IPS DF 6.9 (cell line): ENCODE data around the gene C4orf51.
"Not testable (repeated sequence)": the region's sequence is repeated elsewhere in the genome, so short reads cannot be mapped to it uniquely, and the experiment has no call there.

Experiments used
- DNase-seq: peaks from one replicate; pipeline ENCODE4 v3.0.0-alpha.2; 2013; ENCODE audit warnings: low read depth, low spot score
- H3K27ac ChIP-seq: one replicate; pipeline ENCODE4 v1.5.1; 2013; ENCODE audit warnings: low read length, control low read depth
- H3K27me3 ChIP-seq: 2 replicates; pipeline ENCODE4 v1.6.1; 2013; ENCODE audit warnings: mild to moderate bottlenecking, low read length; ENCODE audit not compliant: control insufficient read depth, insufficient read depth
- H3K36me3 ChIP-seq: 2 replicates; pipeline ENCODE4 v1.6.1; 2013; ENCODE audit warnings: low read length; ENCODE audit not compliant: control insufficient read depth, insufficient read depth
- H3K4me1 ChIP-seq: 2 replicates; pipeline ENCODE4 v1.6.1; 2013; ENCODE audit warnings: low read length; ENCODE audit not compliant: control insufficient read depth, insufficient read depth
- H3K4me3 ChIP-seq: 2 replicates; pipeline ENCODE4 v1.5.1; 2013; ENCODE audit warnings: mild to moderate bottlenecking, low read length
- H3K9me3 ChIP-seq: 2 replicates; pipeline ENCODE4 v1.6.1; 2013; ENCODE audit warnings: low read length, inconsistent platforms; ENCODE audit not compliant: control insufficient read depth, insufficient read depth
- WGBS: extraction: QIAGEN DNeasy Blood & Tissue Kit; methylation state at CpG from one replicate; pipeline ENCODE4 v1.1.7; 2013; ENCODE audit warnings: mixed read lengths, missing lambda C conversion rate; ENCODE audit not compliant: insufficient read length, insufficient coverage; 5-methylcytosine and 5-hydroxymethylcytosine counted together

The C4orf51 gene

GRCh38 chr4:145679991-145680455 is at the start of gene C4orf51:
C4orf51 (plus strand) TSS chr4:145680146; CDS start chr4:145680204, 58 bp downstream.
- Histone ChIP-seq H3K4me3 (no peak within 1 kb of the TSS), H3K27ac (no peak within 1 kb of the TSS), H3K4me1 (no peaks in the 10 kb centered on the region), H3K9me3 (no peaks in the 10 kb centered on the region), H3K36me3 (no peaks in the 10 kb centered on the region), H3K27me3 (no peaks in the 10 kb centered on the region)
- DNase-seq: no peak
- no CpG with 5 or more reads among the region's 6 CpGs for WGBS

GRCh38 chr4:145635117-145635516 is 44.8 kb upstream of the C4orf51 start:
- Histone ChIP-seq H3K27me3 (no peaks in the 10 kb centered on the region), H3K36me3 (no peaks in the 10 kb centered on the region), H3K4me1 (no peaks in the 10 kb centered on the region; the same call in 1 of the 2 replicates), H3K9me3 (no peaks in the 10 kb centered on the region), H3K4me3 (no peak overlapping the region), H3K27ac (no peak overlapping the region)
- WGBS: no CpG with 5 or more reads among the region's 1 CpG
- no peak for DNase-seq

GRCh38 chr4:145635630-145636029 is 44.3 kb upstream of the C4orf51 start:
- Histone ChIP-seq H3K9me3 (no peaks in the 10 kb centered on the region), H3K27me3 (no peaks in the 10 kb centered on the region), H3K27ac (no peak overlapping the region), H3K36me3 (no peaks in the 10 kb centered on the region), H3K4me3 (no peak overlapping the region), H3K4me1 (no peaks in the 10 kb centered on the region; the same call in 1 of the 2 replicates)
- DNase-seq: no peak

GRCh38 chr4:145639186-145639698 is 40.7 kb upstream of the C4orf51 start:
- Histone ChIP-seq H3K36me3 (no peaks in the 10 kb centered on the region), H3K4me1 (no peaks in the 10 kb centered on the region; the same call in 1 of the 2 replicates), H3K27me3 (no peaks in the 10 kb centered on the region), H3K27ac (no peak overlapping the region), H3K4me3 (no peak overlapping the region), H3K9me3 (no peaks in the 10 kb centered on the region)
- no peak for DNase-seq
- WGBS: no CpG with 5 or more reads among the region's 6 CpGs

- not testable (repeated sequence) for H3K4me1 ChIP-seq, H3K4me3 ChIP-seq, H3K36me3 ChIP-seq, H3K27me3 ChIP-seq, H3K9me3 ChIP-seq, H3K27ac ChIP-seq, DNase-seq
- WGBS: no CpG with 5 or more reads among the region's 2 CpGs
These were observed 39.7 kb upstream of the C4orf51 start for GRCh38 chr4:145640236-145640635.

GRCh38 chr4:145643295-145643694 is 36.7 kb upstream of the C4orf51 start:
- WGBS: no CpG with 5 or more reads among the region's 1 CpG
- DNase-seq: no peak
- Histone ChIP-seq H3K27me3 (no peaks in the 10 kb centered on the region), H3K36me3 (no peaks in the 10 kb centered on the region), H3K27ac (no peak overlapping the region), H3K9me3 (no peaks in the 10 kb centered on the region), H3K4me1 (no peaks in the 10 kb centered on the region; the same call in 1 of the 2 replicates), H3K4me3 (no peak overlapping the region)

GRCh38 chr4:145644699-145645098 is 35.2 kb upstream of the C4orf51 start:
- WGBS: no CpG with 5 or more reads among the region's 3 CpGs
- no peaks in the 10 kb centered on the region for H3K4me1 ChIP-seq
- H3K27ac ChIP-seq: no peak overlapping the region
- H3K4me3 ChIP-seq: no peak overlapping the region
- H3K36me3 ChIP-seq: no peaks in the 10 kb centered on the region
- H3K9me3 ChIP-seq: no peaks in the 10 kb centered on the region
- DNase-seq: no peak
- no peaks in the 10 kb centered on the region for H3K27me3 ChIP-seq

- no peak overlapping the region for H3K4me3 ChIP-seq
- H3K9me3 ChIP-seq: no peaks in the 10 kb centered on the region
- no CpG with 5 or more reads among the region's 1 CpG for WGBS
- no peak overlapping the region for H3K27ac ChIP-seq
- no peak for DNase-seq
- no peaks in the 10 kb centered on the region for H3K4me1 ChIP-seq
- H3K27me3 ChIP-seq: no peaks in the 10 kb centered on the region
- no peaks in the 10 kb centered on the region for H3K36me3 ChIP-seq
These were observed 23.8 kb upstream of the C4orf51 start for GRCh38 chr4:145656156-145656555.

- WGBS: no CpG with 5 or more reads among the region's 3 CpGs
- no peaks in the 10 kb centered on the region for H3K36me3 ChIP-seq
- DNase-seq: no peak
These were observed 19.9 kb upstream of the C4orf51 start for GRCh38 chr4:145660064-145660463.

GRCh38 chr4:145663194-145663593 is 16.8 kb upstream of the C4orf51 start:
- no peak overlapping the region for H3K27ac ChIP-seq
- no peak for DNase-seq
- WGBS: no CpG with 5 or more reads among the region's 3 CpGs
- no peak overlapping the region for H3K4me3 ChIP-seq
- H3K4me1 ChIP-seq: no peaks in the 10 kb centered on the region
- H3K9me3 ChIP-seq: no peaks in the 10 kb centered on the region
- no peaks in the 10 kb centered on the region for H3K36me3 ChIP-seq
- no peaks in the 10 kb centered on the region for H3K27me3 ChIP-seq

More at GRCh38 chr4:145660064-145660463, 19.9 kb upstream of the C4orf51 start:
- no peaks in the 10 kb centered on the region for H3K4me1 ChIP-seq
- no peak overlapping the region for H3K27ac ChIP-seq
- no peaks in the 10 kb centered on the region for H3K9me3 ChIP-seq
- H3K4me3 ChIP-seq: no peak overlapping the region
- H3K27me3 ChIP-seq: no peaks in the 10 kb centered on the region

- Histone ChIP-seq H3K4me3 (no peak overlapping the region), H3K4me1 (no peaks in the 10 kb centered on the region), H3K36me3 (no peaks in the 10 kb centered on the region), H3K9me3 (no peaks in the 10 kb centered on the region), H3K27me3 (no peaks in the 10 kb centered on the region), H3K27ac (no peak overlapping the region)
- DNase-seq: no peak
- 100% methylated on average over 1 of the region's 1 CpG for WGBS
These were observed 14.2 kb upstream of the C4orf51 start for GRCh38 chr4:145665773-145666172.
